MM.1S (cell line): ENCODE measurements around the gene TFEB.

Source experiments
- DNase-seq: peaks from one replicate; pipeline ENCODE4 v3.0.0-alpha.2; 2015
- H2AFZ ChIP-seq: fragments of 300-600 bp; sonication (generic); 2 replicates; pipeline ENCODE4 v1.6.0; 2016; ENCODE audit warnings: antibody characterized with exemption, low read length
- H3F3A ChIP-seq: fragments of 300-600 bp; sonication (generic); 2 replicates; pipeline ENCODE4 v1.6.1; 2016; ENCODE audit warnings: mild to moderate bottlenecking, antibody characterized with exemption, low read length, moderate library complexity, mixed read lengths; ENCODE audit not compliant: insufficient read depth
- H3K27ac ChIP-seq: fragments of 300-600 bp; sonication (generic); 2 replicates; pipeline ENCODE4 v1.5.1; 2016; ENCODE audit warnings: mild to moderate bottlenecking, low read length
- H3K27me3 ChIP-seq: fragments of 300-600 bp; sonication (generic); replicated peaks from 2 replicates; pipeline ENCODE4 v1.6.0; 2016; ENCODE audit warnings: low read length; ENCODE audit not compliant: insufficient read depth
- H3K36me3 ChIP-seq: fragments of 300-600 bp; sonication (generic); replicated peaks from 2 replicates; pipeline ENCODE4 v1.6.1; 2016; ENCODE audit warnings: mild to moderate bottlenecking, low read length, mixed read lengths; ENCODE audit not compliant: insufficient read depth
- H3K4me1 ChIP-seq: fragments of 300-600 bp; sonication (generic); 2 replicates; pipeline ENCODE4 v1.6.1; 2016; ENCODE audit warnings: low read length, mixed read lengths
- H3K4me2 ChIP-seq: fragments of 300-600 bp; sonication (generic); 2 replicates; pipeline ENCODE4 v1.6.0; 2016; ENCODE audit warnings: low read depth, low read length
- H3K4me3 ChIP-seq: fragments of 300-600 bp; sonication (generic); 2 replicates; pipeline ENCODE4 v1.5.1; 2016; ENCODE audit warnings: low read length, mixed read lengths
- H3K79me2 ChIP-seq: fragments of 300-600 bp; sonication (generic); 2 replicates; pipeline ENCODE4 v1.6.1; 2016; ENCODE audit warnings: mixed run types, low read length, mixed read lengths
- H3K9ac ChIP-seq: fragments of 300-600 bp; sonication (generic); 2 replicates; pipeline ENCODE4 v1.6.1; 2016; ENCODE audit warnings: low read length, mixed read lengths
- H3K9me2 ChIP-seq: fragments of 300-600 bp; sonication (generic); replicated peaks from 2 replicates; pipeline ENCODE4 v1.6.1; 2016; ENCODE audit warnings: mild to moderate bottlenecking, low read length, mixed read lengths; ENCODE audit not compliant: insufficient read depth
- H3K9me3 ChIP-seq: fragments of 300-600 bp; sonication (generic); replicated peaks from 2 replicates; pipeline ENCODE4 v1.6.1; 2016; ENCODE audit warnings: mild to moderate bottlenecking, low read length, mixed read lengths; ENCODE audit not compliant: insufficient read depth
- H4K20me1 ChIP-seq: fragments of 300-600 bp; sonication (generic); 2 replicates; pipeline ENCODE4 v1.6.1; 2016; ENCODE audit warnings: mild to moderate bottlenecking, low read length, moderate library complexity, mixed read lengths; ENCODE audit not compliant: insufficient read depth
- EZH2 ChIP-seq: fragments of 300-600 bp; sonication (generic); optimal IDR thresholded peaks from 2 replicates; pipeline ENCODE3; 2017; ENCODE audit warnings: low read depth, mild to moderate bottlenecking, antibody characterized with exemption, low read length, mixed read lengths
- EZH2phosphoT487 ChIP-seq: fragments of 300-600 bp; sonication (generic); IDR thresholded peaks from 2 replicates; pipeline ENCODE4 v1.6.1; 2018; ENCODE audit warnings: antibody characterized with exemption, low read length
- TF ChIP-seq, protein P1 (sequence below): fragments of 300-600 bp; sonication (generic); IDR thresholded peaks from 2 replicates; pipeline ENCODE4 v1.5.1; 2016; ENCODE audit warnings: antibody characterized with exemption, low read length, mixed read lengths

The TFEB gene

DNA sequence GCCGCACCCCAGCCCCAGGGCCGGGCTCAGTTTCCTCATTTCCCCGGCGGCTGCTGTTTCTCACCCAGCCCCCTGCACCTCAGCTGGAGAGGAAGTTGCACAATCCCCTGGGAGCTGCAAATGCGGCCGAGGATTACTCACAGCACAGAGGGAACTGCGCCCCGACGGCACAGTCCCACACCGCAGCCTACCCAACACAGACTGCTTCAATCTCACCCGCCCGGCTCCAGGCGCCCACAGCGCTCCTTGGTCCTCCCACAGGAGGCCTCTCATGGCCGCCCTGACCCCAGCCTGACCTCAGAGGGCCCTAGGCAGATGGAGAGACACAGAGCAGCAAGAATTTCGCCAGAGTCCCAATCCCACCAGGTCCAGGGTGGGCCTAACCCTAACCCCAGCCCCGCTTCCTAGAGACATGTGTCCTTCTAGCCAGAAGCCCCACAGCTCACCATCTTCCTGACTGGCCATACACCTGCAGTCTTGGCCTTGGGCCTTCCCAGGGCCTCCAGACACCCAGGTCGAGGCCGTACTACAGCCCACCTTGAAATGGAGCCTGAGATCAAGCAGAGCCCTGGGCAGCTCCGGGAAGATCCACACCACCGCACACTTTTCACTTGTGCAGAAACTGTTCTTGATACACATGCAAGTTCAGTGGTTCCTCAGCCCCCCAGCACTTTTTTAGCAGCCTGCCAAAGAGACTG lies 11.7 kb downstream of the TFEB start:
- H3K36me3 ChIP-seq = no peaks in the 10 kb centered on the region
- TF ChIP-seq, protein P1, sequence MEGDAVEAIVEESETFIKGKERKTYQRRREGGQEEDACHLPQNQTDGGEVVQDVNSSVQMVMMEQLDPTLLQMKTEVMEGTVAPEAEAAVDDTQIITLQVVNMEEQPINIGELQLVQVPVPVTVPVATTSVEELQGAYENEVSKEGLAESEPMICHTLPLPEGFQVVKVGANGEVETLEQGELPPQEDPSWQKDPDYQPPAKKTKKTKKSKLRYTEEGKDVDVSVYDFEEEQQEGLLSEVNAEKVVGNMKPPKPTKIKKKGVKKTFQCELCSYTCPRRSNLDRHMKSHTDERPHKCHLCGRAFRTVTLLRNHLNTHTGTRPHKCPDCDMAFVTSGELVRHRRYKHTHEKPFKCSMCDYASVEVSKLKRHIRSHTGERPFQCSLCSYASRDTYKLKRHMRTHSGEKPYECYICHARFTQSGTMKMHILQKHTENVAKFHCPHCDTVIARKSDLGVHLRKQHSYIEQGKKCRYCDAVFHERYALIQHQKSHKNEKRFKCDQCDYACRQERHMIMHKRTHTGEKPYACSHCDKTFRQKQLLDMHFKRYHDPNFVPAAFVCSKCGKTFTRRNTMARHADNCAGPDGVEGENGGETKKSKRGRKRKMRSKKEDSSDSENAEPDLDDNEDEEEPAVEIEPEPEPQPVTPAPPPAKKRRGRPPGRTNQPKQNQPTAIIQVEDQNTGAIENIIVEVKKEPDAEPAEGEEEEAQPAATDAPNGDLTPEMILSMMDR = no peak
- TF ChIP-seq EZH2 (no peak), EZH2phosphoT487 (no peak)
- H3K4me1 ChIP-seq = no peaks in the 10 kb centered on the region
- H3K9ac ChIP-seq = no peak overlapping the region
- H3F3A ChIP-seq = no peaks in the 10 kb centered on the region
- no peaks in the 10 kb centered on the region for H3K9me3 ChIP-seq
- no peaks in the 10 kb centered on the region for H4K20me1 ChIP-seq
- no peak overlapping the region for H2AFZ ChIP-seq
- H3K27me3 ChIP-seq = no peaks in the 10 kb centered on the region
- H3K4me2 ChIP-seq = no peak overlapping the region
- no peak overlapping the region for H3K4me3 ChIP-seq
- no peak overlapping the region for H3K27ac ChIP-seq
- no peak for DNase-seq
- peaks cover 12% of the 10 kb centered on the region; the same call in 1 of the 2 replicates for H3K79me2 ChIP-seq
- H3K9me2 ChIP-seq = no peaks in the 10 kb centered on the region

GRCh38 chr6:41722969-41723529 lies 12.4 kb downstream of the TFEB start:
- no peak overlapping the region for H3K4me3 ChIP-seq
- H3K9me3 ChIP-seq = no peaks in the 10 kb centered on the region
- H3K4me1 ChIP-seq = no peaks in the 10 kb centered on the region
- no peak for DNase-seq
- H3F3A ChIP-seq = no peaks in the 10 kb centered on the region
- H2AFZ ChIP-seq = no peak overlapping the region
- TF ChIP-seq, protein P1 = no peak
- TF ChIP-seq EZH2phosphoT487 (no peak), EZH2 (no peak)
- H3K4me2 ChIP-seq = no peak overlapping the region
- no peak overlapping the region for H3K27ac ChIP-seq
- peaks cover 12% of the 10 kb centered on the region; the same call in 1 of the 2 replicates for H3K79me2 ChIP-seq
- H3K36me3 ChIP-seq = no peaks in the 10 kb centered on the region
- H4K20me1 ChIP-seq = no peaks in the 10 kb centered on the region
- H3K27me3 ChIP-seq = no peaks in the 10 kb centered on the region
- H3K9ac ChIP-seq = no peak overlapping the region
- no peaks in the 10 kb centered on the region for H3K9me2 ChIP-seq

DNA sequence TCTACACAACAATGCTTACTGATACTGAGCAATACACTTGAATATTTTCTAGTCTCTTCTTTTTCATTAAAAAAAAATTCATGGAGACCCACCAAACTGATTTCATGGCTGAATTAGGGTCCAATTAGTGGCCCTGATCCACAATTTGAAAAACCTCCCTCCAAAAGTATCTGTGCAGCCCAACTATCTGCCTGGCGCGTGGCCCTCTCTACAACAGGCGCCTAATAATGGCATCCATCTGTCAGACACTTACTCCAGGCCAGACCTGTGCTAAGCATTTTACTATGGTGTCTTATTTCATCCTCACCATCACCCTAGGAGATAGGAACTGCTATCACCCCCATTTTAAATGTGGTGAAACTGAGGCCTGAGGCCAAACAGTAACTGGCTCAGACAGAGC lies 14.0 kb downstream of the TFEB start:
- no peak for TF ChIP-seq EZH2phosphoT487
- TF ChIP-seq EZH2 = no peak
- TF ChIP-seq, protein P1 = no peak
- Histone ChIP-seq H3K4me3 (no peak overlapping the region), H3K9ac (no peak overlapping the region), H3K4me2 (no peak overlapping the region), H4K20me1 (no peaks in the 10 kb centered on the region), H3K4me1 (peaks cover 15% of the 10 kb centered on the region), H2AFZ (no peak overlapping the region), H3K9me3 (no peaks in the 10 kb centered on the region), H3K27ac (no peak overlapping the region), H3K36me3 (no peaks in the 10 kb centered on the region), H3K79me2 (0 out of 2 replicates have a peak, but pooled peaks cover 7% of the 10 kb centered on the region), H3F3A (no peaks in the 10 kb centered on the region), H3K27me3 (no peaks in the 10 kb centered on the region), H3K9me2 (no peaks in the 10 kb centered on the region)
- no peak for DNase-seq
